CMK (cell line): ENCODE results near the gene CCR5AS.
"Not testable (repeated sequence)": the region's sequence is repeated elsewhere in the genome, so short reads cannot be mapped to it uniquely, and the experiment has no call there.

ENCODE experiments used
- DNase-seq: peaks from one replicate; pipeline ENCODE4 v3.0.0-alpha.2; 2010; ENCODE audit warnings: low read depth

Gene CCR5AS

GRCh38 chr3:46406788-46407611 lies at the start of gene CCR5AS, which contains the start of gene CCRL2:
Gene CCR5AS (minus strand): TSS chr3:46407066.
Gene CCRL2 (plus strand): TSS chr3:46407259. CDS start chr3:46408080, 821 bp downstream.
- peak; percentile 87 for DNase-seq

- DNase-seq = no peak
Measured at GRCh38 chr3:46456118-46456517, 49.3 kb upstream of the CCR5AS start.

DNA sequence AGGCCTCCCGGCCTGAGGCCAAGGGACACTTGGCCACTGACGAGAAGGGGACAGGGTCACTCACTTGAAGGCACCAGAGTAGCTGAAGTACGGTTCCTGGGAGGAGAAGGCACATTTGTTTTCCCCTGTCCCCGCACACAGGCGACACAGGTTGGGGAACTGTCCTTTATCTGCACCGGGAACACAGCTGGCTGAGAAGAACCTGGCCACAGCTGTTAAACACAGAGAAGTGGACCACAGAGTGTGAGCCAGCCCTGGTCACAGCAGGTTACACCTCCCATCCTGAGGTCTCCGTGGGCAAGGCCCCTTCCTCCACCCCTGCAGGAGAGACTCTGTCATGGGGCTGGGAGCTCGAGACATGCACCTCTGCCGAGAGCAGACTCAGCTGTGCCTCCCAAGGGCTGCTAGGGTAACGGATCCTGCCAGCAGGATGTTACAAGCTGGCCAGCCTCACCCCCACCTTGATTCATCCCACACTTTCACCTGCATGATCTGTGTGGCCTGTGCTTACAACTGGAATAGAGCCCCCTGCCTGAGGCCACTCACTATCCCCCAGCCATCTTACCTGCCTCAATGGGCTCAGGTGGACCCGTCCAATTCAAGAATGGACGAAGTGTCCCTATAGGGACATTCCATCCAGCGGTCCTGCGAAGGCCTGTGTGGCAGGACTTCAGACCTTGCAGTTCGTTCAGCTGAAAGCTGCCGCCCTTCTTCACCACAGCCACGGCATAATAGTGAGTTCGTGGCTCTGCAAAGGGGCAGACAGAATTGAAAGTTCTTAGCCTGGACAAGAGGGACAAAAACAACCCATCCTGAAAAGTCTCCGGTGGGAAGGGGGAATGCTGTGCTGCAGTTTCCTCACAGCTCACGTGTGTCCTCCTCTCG lies 48.6 kb upstream of the CCR5AS start:
- no peak for DNase-seq

- no peak for DNase-seq
Measured at GRCh38 chr3:46454606-46455005, 47.7 kb upstream of the CCR5AS start.

DNA sequence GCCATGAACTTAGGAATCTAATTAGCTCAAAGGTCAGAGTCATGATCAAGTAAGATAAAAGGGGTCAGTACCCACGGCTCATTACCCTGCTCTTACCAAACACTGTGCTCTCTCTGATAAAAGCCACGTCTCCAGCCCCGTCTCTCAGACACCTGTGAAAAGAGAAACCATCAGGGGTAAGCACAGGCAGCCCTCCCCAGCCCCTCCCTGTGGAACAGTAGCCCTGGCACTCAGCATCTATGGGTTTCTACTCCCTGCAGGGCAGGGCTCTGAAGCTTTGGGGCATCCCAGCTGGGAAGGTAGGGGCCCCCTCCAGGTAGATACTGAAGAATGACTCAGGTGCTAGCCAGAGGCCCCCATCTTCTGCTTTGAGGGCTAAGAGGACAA lies 47.3 kb upstream of the CCR5AS start:
- DNase-seq = no peak

DNA sequence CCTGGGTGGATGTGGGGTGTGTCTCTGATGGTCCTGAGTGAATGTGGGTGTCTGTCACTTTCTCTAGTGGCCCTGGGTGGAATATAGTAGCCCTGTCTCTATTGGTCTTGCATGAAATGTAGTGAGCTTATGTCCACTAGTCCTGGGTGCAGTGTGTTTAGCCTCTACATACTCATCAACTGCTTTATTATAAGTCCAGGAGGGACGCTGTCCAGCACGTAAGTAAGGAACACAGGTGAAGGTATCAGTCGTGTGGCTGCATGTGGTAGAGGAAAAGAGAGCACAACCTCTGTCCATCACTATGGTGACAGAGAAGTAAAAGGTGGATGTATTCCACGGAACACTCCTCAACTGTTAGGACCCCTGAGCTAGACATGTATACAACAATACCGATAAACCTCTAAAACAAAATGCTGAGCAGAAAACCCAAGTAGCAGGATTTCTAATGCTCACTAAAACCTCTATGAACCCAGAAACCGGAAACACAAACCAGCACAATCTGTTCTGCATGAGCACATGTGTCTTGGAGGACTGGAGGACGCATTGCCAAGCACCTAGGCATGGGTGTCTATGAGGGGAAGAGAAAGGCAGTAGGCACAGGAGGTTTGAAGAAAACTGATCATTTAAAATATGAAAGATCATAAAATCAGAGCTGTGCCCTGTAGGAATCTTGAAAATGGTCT lies 46.8 kb upstream of the CCR5AS start:
- DNase-seq = no peak

DNA sequence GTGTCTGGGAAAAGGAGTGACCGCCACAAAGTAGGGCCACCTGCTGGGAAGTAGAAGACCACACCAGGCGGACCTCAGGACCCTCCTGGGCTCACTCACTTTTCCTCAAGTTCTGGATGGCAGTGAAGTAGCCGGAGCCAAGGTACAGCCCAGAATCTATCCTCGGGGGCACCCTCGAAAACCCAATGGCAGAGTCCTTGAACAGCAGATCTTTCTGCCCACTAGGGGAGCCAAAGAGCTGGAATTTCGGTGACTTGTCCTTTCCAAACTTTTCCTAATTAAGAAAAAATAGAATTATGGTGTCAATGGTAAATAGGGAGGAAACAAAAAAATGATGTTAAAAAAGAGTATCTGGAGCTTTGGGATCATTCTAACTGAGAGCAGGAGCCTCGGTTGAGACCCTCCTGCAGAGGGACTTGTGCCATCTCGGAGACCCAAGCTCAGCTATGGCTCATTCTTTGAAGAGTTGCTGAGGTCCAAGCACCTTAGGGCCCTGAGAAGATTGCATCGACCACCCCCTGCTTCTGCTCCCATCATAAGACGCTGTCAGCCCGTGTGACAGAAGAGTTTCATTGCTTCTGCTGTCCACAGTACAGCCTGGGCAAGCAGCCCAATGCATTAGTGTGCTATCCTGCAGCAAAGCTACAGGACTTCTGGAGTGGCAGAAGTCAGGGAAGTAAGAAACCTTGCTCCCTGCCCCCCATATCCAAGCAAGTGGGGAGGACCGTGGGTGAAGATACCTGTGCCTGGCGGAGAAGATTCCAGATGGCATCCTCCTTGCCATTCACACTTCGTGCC lies 43.1 kb upstream of the CCR5AS start:
- DNase-seq = no peak

DNA sequence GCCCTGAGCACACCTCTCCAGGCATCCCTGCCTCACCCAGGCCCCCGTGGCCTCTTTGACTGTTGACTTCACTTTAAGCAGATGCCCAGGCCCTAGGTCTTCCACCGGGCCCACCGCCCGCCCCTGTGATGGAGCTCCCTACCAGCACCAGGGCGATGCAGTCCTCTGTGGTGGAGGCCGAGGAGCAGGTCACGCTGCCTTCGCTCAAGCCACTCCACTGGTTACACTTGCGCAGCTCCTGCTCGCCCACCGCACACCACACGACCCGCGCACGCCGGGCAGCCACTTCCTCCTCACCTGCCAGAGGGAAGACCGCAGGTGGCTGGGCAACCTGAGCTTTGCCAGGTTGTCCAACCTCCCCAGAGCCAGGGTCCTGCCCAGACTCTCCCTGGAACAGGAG lies 41.9 kb upstream of the CCR5AS start:
- DNase-seq = no peak

DNA sequence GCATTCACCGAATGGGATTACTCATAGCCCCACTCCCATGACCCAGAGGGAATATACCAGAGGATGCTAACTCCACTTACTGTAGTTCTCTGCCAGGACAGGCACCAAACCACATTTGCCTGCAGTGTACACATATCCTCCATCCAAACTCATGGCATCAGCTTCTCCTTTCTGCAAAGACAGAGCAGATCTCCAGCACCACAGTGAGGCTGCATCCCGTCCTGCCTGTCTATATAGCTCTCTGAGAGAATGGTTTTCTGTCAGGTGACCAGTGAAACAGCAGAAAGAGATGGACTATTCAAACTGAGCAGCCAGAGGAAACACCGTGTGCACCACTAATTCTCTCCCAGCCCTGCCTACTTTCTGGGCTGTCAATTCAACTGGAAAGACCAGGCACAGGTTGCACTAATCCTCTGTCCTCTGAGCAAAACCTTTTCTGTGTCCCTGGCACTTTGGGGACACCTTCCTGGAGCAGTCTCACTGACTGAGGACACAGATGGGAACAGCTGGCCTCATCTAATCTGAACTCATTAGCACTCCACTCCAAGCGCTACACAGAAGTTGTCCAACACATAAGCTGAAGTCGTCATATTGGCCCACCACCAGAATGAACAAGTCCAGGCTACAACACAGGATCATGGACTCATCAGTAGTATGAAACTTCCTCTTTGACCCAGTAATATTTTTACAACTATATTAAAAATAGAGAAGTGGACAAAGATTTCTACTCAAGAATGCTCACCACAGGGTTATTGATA lies 40.5 kb upstream of the CCR5AS start:
- no peak for DNase-seq

GRCh38 chr3:46442576-46443530 lies 36.0 kb upstream of the CCR5AS start:
- no peak for DNase-seq

GRCh38 chr3:46440531-46441294 lies 33.8 kb upstream of the CCR5AS start:
- DNase-seq = peak; percentile 69

DNA sequence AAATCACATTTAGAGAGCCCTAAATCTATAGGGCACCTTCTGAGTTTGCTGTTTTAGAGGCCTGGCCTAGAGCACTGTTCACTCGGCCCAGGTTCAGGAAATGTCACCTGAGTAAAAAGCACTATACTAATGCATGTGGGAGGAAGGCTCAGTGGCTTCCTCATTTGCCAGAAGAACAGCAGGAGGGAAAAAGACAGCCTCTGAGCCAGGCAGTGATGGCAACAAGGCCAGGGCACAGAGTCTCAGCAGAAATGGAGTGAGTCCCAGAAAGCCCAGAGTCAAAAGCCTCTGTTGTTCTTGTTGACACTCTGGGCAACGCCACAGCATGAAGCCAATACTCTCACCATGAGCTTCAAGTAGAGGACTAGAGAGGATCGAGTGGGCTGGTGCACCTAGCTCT lies 32.0 kb upstream of the CCR5AS start:
- no peak for DNase-seq

GRCh38 chr3:46435081-46435726 lies 28.3 kb upstream of the CCR5AS start:
- DNase-seq = no peak

- DNase-seq = no peak
Measured at GRCh38 chr3:46433841-46434240, 27.0 kb upstream of the CCR5AS start.

- peak; percentile 93 for DNase-seq
Measured at GRCh38 chr3:46433118-46433517, 26.3 kb upstream of the CCR5AS start.

DNA sequence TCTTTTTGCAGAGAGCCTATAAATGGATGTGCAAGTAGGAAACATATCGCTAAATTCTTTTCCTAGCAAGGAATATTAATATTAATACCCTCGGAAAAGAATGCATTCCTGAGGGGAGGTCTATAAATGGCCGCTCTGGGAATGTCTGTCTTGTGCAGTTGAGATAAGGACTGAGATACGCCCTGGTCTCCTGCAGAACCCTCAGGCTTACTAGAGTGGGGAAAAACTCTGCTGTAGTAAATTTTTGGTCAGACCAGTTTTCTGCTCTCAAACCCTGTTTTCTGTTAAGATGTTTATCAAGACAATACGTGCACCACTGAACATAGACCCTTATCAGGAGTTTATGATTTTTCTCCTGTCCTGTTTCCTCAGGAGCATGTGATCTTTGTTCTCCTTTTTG lies 25.0 kb upstream of the CCR5AS start:
- not testable (repeated sequence) for DNase-seq

DNA sequence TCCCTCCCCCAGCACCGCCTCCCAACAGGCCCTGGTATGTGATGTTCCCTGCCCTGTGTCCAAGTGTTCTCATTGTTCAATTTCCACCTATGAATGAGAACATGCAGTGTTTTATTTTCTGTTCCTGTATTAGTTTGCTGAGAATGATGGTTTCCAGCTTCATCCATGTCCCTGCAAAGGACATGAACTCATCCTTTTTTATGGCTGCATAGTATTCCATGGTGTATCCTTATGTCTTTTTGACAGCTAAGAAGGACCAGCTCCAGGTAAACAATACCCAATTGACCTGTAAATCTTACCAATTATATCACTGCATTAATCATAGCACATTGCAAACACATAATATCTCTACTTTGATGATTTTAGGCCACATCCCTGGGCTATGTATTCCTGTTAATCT lies 24.0 kb upstream of the CCR5AS start:
- DNase-seq = not testable (repeated sequence)

DNA sequence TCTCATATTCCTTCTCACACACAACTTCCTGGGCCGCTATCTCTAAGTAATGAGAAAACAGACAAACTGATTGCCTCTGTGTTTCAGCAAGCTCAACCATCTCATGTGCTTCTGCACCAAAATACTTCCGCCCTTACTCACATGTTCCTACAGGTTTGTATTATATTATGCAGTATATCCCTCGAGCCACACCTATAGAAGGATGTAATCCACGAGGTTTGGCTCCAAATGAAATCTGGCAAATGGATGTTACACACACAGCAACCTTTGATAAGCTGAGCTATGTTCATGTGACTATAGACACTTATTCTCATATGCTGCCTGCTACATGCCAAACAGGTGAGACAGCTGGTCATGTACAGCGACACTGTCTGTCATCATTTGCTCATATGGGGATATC lies 22.8 kb upstream of the CCR5AS start:
- no peak for DNase-seq
